ENCODE measurements around the gene TINCR.

DNA sequence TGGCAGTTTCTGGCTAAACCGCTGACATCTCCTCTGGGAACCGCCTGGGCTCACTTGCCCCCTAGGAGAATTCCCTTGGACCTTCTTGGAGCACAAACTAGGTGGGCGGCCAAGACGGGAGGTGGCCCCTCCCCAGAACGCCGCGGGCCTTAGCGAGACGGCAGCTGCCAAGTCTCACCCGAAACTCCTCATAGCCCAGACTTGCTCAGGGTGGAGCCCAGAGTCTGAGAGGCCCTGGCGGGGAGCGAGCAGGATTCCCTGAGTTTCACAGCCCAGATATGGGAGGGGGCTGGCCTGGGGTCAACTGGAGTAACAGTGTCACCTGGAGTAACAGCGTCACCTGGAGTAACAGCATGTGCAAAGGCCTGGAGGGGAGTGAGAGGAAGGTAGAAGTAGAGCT, 10.1 kb downstream of the TINCR start:
- TF ChIP-seq CTCF (IDR thresholded peaks at IDR 0.05; ENCODE audit: low read depth, low read length, poor library complexity, severe bottlenecking) (no peak), EZH2phosphoT487 (IDR thresholded peaks at IDR 0.05; ENCODE audit: borderline replicate concordance, low read length) (no peak)

Data from DOHH2 (cell line).